ENCODE measurements around the gene CPE.
"Not testable (repeated sequence)": the region's sequence is repeated elsewhere in the genome, so short reads cannot be mapped to it uniquely, and the experiment has no call there.

GRCh38 chr4:165453140-165453539, 74.3 kb downstream of the CPE start:
- TF ChIP-seq JUND (IDR thresholded peaks at IDR 0.05); CEBPB (IDR thresholded peaks at IDR 0.05; ENCODE audit: low read depth); ZNF274 (IDR thresholded peaks at IDR 0.05; ENCODE audit: low read depth, low read length); EZH2 (IDR thresholded peaks at IDR 0.05): not testable (repeated sequence)

Data from HCT116 (cell line).